Ovary (tissue), 3 donors: ENCODE measurements around the gene TBC1D22B.

Source experiments
- CTCF ChIP-seq, 3 donors: fragments of 450-650 bp in 2 of 3; fragments of 200-600 bp in 1 of 3; IDR thresholded peaks; one replicate each; pipeline versions ENCODE4 v1.5.1 to v1.8.0; 2016 to 2022; ENCODE audit warnings: antibody characterized with exemption in 3 of 3, mild to moderate bottlenecking in 1 of 3
- POLR2A ChIP-seq: fragments of 450-650 bp; IDR thresholded peaks from one replicate; pipeline ENCODE4 v1.6.1; 2017; ENCODE audit warnings: antibody characterized with exemption, mild to moderate bottlenecking, moderate library complexity
- donor health status: DM: no; HTN: no; CAD: no.

- TF ChIP-seq POLR2A (no peak), CTCF (IDR thresholded peaks at IDR 0.05) (no peak)
These were observed 83.0 kb downstream of the TBC1D22B start for GRCh38 chr6:37340639-37340943.
